Heart right ventricle (tissue), 16 donors: Measurements from ENCODE around the gene DOCK9. TPM values are rescaled to one million over a fixed set of nuclear protein-coding genes. Genes with fewer than 3 reads are reported as not detected.

ENCODE experiments used
- ATAC-seq, 8 donors: fragments of 200-7000 bp; cut with Tn5 transposase; one replicate each; pipeline ENCODE4 v1.9.1; 2020; ENCODE audit warnings: mild to moderate bottlenecking in 8 of 8, moderate library complexity in 8 of 8, moderate number of reproducible peaks in 1 of 8
- DNase-seq, 2 donors: peaks; one replicate each; pipeline ENCODE4 v3.0.0-alpha.2; 2020
- H3K27ac ChIP-seq, 10 donors: fragments of 200-600 bp; sonication (generic) in 2 of 10; one replicate each; pipeline versions ENCODE4 v1.5.0 to v1.8.0; 2020 to 2022; ENCODE audit warnings: mild to moderate bottlenecking in 3 of 10
- H3K27me3 ChIP-seq, 7 donors: fragments of 200-600 bp; one replicate each; pipeline ENCODE4 v1.8.0; 2021 to 2022; ENCODE audit warnings: mild to moderate bottlenecking in 2 of 7
- H3K36me3 ChIP-seq, 9 donors: fragments of 200-600 bp; sonication (generic) in 1 of 9; one replicate each; pipeline versions ENCODE4 v1.5.0 to v1.8.0; 2020 to 2022; ENCODE audit warnings: mild to moderate bottlenecking in 2 of 9
- H3K4me1 ChIP-seq, 9 donors: fragments of 200-600 bp; sonication (generic) in 1 of 9; one replicate each; pipeline versions ENCODE4 v1.5.0 to v1.8.0; 2020 to 2022; ENCODE audit warnings: mild to moderate bottlenecking in 4 of 9
- H3K4me3 ChIP-seq, 10 donors: fragments of 200-600 bp; sonication (generic) in 2 of 10; one replicate each; pipeline versions ENCODE4 v1.5.0 to v1.8.0; 2020 to 2022; ENCODE audit warnings: mild to moderate bottlenecking in 7 of 10, moderate library complexity in 2 of 10
- H3K9me3 ChIP-seq, 11 donors: fragments of 200-600 bp in 10 of 11; sonication (generic) in 2 of 11; one replicate each; pipeline versions ENCODE4 v1.5.0 to v1.8.0; 2013 to 2022; ENCODE audit warnings: mild to moderate bottlenecking in 2 of 11, control low read depth in 1 of 11, moderate library complexity in 1 of 11
- WGBS, 2 donors: extraction: QIAGEN DNeasy Blood & Tissue Kit; methylation state at CpG; one replicate each; pipeline ENCODE4 v1.1.7; 2013; ENCODE audit warnings: inconsistent platforms in 1 of 2; 5-methylcytosine and 5-hydroxymethylcytosine counted together
- intact Hi-C, 10 donors: fragments of 100-400 bp; cut with DNase I; formaldehyde crosslinking; loops; one replicate each; pipeline versions ENCODE4 v1.11.1 to v1.14.2; 2022
- polyA plus RNA-seq, 2 donors: library from polyadenylated mRNA; stranded (reverse); fragments of 200-250 nt; gene quantifications; one replicate each; pipeline ENCODE4 v1.2.3, GENCODE V29; 2013
- total RNA-seq, 10 donors: library from RNA; stranded (reverse); fragmentation: NEBNext Ultra II Directional in 3 of 10; extraction: Animal tissue kit (Norgen Biotek cat#: 25700) in 3 of 10; gene quantifications; one replicate each; pipeline versions ENCODE4 v1.2.1 to v1.2.4, GENCODE V29; 2021 to 2023
- TF ChIP-seq, protein P1 (sequence below), 9 donors: fragments of 200-600 bp; sonication (generic) in 2 of 9; IDR thresholded peaks; one replicate each; pipeline versions ENCODE4 v1.5.0 to v1.8.0; 2021 to 2022; ENCODE audit warnings: antibody characterized with exemption in 9 of 9, mild to moderate bottlenecking in 5 of 9, moderate library complexity in 1 of 9
- donor health status: Arrhythmogenic right ventricular cardiomyopathy.
- donor health status: ischemic (EF 13 %, LVEDD 7.1; RV severe dilation, severe dysfunction).
- donor health status: healthy with polysubstance abuse.
- donor health status: DM: no; HTN: yes; CAD: no.
- donor health status: DM: no; HTN: no; CAD: no.
- donor health status: ischemic (EF 25% LVEDD 6.9; RV normal size, moderate dysfunction).
- donor health status: ischemic (EF 25% LVEDD 5.7; RV mildly dilated, moderate dysfunction).
- donor health status: healthy.
- donor health status: DM: yes; HTN: yes; CAD: no.
- donor health status: Ischemic cardiomyopathy.
- donor health status: ischemic (EF 35%, LVEDD 5.7; RV mildly dilated, moderate dysfunction).
- donor health status: nonischemic (EF 11% LVEDD 7.7; RV severe dilation, severe dysfunction).
- donor health status: DM: yes; HTN: yes; CAD: no.
- donor health status: PGD.
- donor health status: ischemic (EF 29% LVEDD 5.4; RV normal size, mild dysfunction).
- donor health status: nonischemic (EF 23%, LVEDD 6.1; RV moderate dilation, normal function).

DOCK9 gene
- total and polyA plus RNA-seq, 12 donors, result 31.6 to 73.7 (median 43.4) TPM

DNA sequence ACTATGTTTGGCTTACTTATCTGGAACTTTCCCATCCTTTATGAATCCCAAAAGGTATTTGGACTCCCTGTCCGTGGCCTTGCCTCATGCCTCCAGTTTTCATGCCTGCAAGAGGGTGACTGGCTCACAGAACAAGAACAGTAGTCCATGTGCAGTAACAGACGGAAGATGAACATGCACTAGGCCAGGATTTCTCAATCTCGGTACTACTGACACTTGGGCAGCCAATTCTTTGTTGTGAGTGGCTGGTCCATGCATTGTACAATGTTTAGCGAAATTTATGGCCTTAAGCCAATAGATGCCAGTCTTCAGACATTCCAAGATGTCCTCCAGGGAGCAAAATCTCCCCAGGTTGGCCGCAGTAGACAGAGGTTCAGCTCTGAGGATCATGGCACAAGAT is 61.9 kb downstream of the DOCK9 start:
- WGBS, 2 donors, result 81 to 85% methylated on average over 5 of the region's 5 CpGs
- peak overlapping the region in 1 of 10 donors; percentile 72 for H3K27ac ChIP-seq
- intact Hi-C loops, result loop anchor here in 1 of 10 donors (10.0 kb wide), 1 partner anchor 49 kb away; no protein-coding TSS in a partner anchor
- H3K4me3 ChIP-seq, result no peak overlapping the region
- H3K27me3 ChIP-seq, result no peaks in the 10 kb centered on the region
- TF ChIP-seq, protein P1, sequence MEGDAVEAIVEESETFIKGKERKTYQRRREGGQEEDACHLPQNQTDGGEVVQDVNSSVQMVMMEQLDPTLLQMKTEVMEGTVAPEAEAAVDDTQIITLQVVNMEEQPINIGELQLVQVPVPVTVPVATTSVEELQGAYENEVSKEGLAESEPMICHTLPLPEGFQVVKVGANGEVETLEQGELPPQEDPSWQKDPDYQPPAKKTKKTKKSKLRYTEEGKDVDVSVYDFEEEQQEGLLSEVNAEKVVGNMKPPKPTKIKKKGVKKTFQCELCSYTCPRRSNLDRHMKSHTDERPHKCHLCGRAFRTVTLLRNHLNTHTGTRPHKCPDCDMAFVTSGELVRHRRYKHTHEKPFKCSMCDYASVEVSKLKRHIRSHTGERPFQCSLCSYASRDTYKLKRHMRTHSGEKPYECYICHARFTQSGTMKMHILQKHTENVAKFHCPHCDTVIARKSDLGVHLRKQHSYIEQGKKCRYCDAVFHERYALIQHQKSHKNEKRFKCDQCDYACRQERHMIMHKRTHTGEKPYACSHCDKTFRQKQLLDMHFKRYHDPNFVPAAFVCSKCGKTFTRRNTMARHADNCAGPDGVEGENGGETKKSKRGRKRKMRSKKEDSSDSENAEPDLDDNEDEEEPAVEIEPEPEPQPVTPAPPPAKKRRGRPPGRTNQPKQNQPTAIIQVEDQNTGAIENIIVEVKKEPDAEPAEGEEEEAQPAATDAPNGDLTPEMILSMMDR (IDR thresholded peaks at IDR 0.05), result no peak
- peaks cover 1 to 88% (median 48%) of the 10 kb centered on the region in 9 donors for H3K4me1 ChIP-seq
- peaks cover 0 to 61% (median 5%) of the 10 kb centered on the region in 9 donors for H3K36me3 ChIP-seq
- H3K9me3 ChIP-seq, result no peaks in the 10 kb centered on the region
- DNase-seq, result no peak
- ATAC-seq, result peak in 2 of 8 donors; percentile 40 to 62

DNA sequence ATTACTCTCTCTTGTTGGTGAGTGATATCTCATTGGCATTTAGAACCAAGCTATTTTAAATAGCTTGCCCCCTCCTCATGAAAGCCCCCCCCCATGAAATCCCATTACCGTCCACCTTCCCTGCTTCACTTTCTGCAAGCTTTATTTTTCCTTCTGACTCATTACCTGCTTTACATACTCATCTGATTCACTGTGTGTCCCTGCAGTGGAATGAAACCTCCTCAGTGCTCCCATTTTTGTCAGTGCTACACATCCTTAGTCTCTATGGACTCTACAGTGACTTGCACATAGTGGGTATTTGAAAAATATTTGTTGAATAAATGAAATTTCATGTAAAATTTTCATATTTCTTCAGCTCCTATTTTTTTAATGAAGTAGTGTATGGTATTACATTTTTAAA is 62.3 kb downstream of the DOCK9 start:
- 64 to 66% methylated on average over 1 of the region's 1 CpG for WGBS, 2 donors
- Histone ChIP-seq H3K4me1 (peaks cover 3 to 88% (median 49%) of the 10 kb centered on the region in 9 donors), H3K4me3 (no peak overlapping the region), H3K27me3 (no peaks in the 10 kb centered on the region), H3K27ac (peak overlapping the region in 1 of 10 donors; percentile 72), H3K9me3 (no peaks in the 10 kb centered on the region), H3K36me3 (peaks cover 0 to 56% (median 5%) of the 10 kb centered on the region in 9 donors)
- no peak for ATAC-seq
- intact Hi-C loops, result loop anchor here in 1 of 10 donors (10.0 kb wide), 1 partner anchor 49 kb away; no protein-coding TSS in a partner anchor
- no peak for DNase-seq
- TF ChIP-seq, protein P1 (IDR thresholded peaks at IDR 0.05), result no peak

DNA sequence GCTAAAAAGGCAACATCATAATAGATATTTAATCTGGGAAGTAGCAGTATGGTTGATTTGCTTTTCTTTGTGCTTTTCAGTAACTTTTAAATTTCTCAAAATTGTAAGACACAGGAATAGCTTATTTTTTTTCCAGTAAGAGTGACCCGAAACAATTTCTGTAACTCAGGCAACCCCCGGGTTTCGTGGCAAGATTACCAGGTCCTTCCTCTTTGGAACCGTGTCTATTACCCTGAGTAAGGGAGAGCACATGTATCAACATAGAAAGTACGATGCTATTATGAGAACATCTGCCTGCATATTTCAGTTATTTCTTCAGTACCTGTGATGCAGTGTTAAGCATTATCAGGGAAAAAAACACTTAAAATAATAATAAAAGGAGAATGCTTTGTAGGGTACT is 64.1 kb downstream of the DOCK9 start:
- intact Hi-C loops, result loop anchor here in 4 of 10 donors (5.0 to 10.0 kb wide), 3 partner anchors 51 to 119 kb away; partner anchors contain the start of gene DOCK9 (in 3 of the 4)
- no peak for DNase-seq
- no peaks in the 10 kb centered on the region for H3K27me3 ChIP-seq
- TF ChIP-seq, protein P1 (IDR thresholded peaks at IDR 0.05), result no peak
- no peak for ATAC-seq
- H3K4me3 ChIP-seq, result no peak overlapping the region
- peaks cover 7 to 97% (median 54%) of the 10 kb centered on the region in 9 donors for H3K4me1 ChIP-seq
- no peaks in the 10 kb centered on the region for H3K9me3 ChIP-seq
- peak overlapping the region in 4 of 10 donors; percentile 6 to 49 (median 26) for H3K27ac ChIP-seq
- 54 to 75% methylated on average over 5 of the region's 5 CpGs for WGBS, 2 donors
- peaks cover 0 to 44% (median 5%) of the 10 kb centered on the region in 9 donors for H3K36me3 ChIP-seq

DNA sequence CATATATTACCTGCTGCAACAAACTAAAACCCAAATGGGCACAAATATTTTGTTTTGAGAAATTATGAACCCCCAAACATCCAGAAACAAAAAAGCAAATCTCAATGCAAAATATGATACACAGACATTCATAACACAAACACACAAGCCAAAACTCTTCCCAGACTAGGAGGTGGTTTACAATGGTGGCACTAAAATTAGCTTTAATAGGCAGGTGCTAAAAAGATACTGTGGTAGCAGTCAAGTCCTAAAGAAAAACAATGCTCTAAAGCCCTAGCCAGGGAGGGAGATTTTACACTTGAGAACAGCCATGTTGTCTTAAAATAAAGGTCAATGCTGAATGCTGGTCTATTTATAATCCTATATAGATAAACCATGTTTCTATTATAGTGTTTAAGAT is 65.0 kb downstream of the DOCK9 start:
- TF ChIP-seq, protein P1 (IDR thresholded peaks at IDR 0.05), result no peak
- Histone ChIP-seq H3K36me3 (peaks cover 0 to 43% (median 5%) of the 10 kb centered on the region in 9 donors), H3K27ac (peak overlapping the region in 7 of 10 donors; percentile 6 to 77 (median 28)), H3K27me3 (no peaks in the 10 kb centered on the region), H3K4me1 (peaks cover 7 to 88% (median 53%) of the 10 kb centered on the region in 9 donors), H3K4me3 (no peak overlapping the region), H3K9me3 (no peaks in the 10 kb centered on the region)
- intact Hi-C loops, result loop anchor here in 4 of 10 donors (5.0 to 10.0 kb wide), 3 partner anchors 52 to 119 kb away; partner anchors contain the start of gene DOCK9 (in 3 of the 4)
- ATAC-seq (no peak), DNase-seq (no peak)
